HG03457 (cell line): Measurements from ENCODE around the gene AHDC1.
A peak's percentile ranks its signal among the peaks of the same experiment; 100 is the strongest.

Experiments used
- ATAC-seq: cut with Tn5 transposase; IDR thresholded peaks from one replicate; pipeline ENCODE4 v1.9.1; 2021; ENCODE audit warnings: moderate number of reproducible peaks; ENCODE audit not compliant: unreplicated experiment

AHDC1 gene

DNA sequence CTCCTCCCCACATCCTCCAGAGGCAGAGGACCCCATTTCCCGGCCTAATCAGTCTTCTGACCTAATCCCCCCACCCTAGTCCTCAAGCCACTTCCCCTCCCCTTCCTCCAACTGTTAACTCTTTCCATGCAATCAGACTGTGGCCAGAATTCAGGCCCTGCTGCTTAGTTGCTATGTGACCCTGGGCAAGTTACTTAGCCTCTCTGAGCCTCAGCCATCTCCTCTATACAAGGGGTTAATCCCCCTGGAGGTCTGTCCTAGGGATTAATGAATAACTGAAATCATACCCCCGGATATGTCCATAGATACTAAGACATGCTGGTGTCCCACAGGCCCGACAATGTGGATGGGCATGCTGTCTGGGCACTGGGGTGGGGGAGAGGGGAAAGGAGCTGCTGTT lies 18.3 kb downstream of the AHDC1 start:
- no peak for ATAC-seq

DNA sequence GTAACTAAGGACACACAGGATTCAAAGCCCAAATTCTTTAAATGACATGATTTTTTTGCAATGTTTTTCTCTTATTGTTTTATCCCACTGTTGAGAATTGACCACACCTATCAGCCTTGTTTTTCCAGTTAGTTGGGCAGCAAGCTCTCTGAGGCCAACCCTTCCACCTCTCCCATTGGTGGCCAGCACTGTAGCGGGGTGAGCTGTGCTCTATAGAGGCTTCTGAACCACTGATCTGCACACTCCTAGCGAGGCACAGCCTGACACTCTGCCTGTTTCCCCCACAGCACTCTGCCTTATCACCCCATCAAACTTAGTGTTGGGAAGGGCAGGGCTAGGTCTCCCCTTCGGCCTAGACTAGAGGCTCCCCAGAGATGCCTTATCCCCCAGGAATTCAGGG lies 19.5 kb downstream of the AHDC1 start:
- ATAC-seq, result no peak

DNA sequence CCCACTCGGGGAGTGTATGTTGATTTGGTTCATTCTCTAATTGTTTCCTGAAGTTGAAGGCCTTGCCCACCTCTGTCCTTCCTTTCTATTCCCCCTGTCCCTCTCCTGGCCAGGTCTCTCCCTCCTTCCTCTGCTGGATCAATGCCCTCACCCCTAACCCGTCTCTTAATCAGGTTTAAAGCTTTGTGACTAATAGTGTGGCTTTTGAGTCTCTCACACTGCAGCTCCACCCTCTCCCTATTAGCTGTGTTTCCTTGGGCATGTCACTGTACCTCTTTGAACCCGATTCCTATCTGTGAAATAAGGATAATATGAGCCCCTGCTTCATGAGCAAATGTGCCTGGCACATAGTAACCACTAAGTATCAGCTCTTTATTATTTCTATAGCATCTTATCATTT lies 20.5 kb downstream of the AHDC1 start:
- no peak for ATAC-seq

DNA sequence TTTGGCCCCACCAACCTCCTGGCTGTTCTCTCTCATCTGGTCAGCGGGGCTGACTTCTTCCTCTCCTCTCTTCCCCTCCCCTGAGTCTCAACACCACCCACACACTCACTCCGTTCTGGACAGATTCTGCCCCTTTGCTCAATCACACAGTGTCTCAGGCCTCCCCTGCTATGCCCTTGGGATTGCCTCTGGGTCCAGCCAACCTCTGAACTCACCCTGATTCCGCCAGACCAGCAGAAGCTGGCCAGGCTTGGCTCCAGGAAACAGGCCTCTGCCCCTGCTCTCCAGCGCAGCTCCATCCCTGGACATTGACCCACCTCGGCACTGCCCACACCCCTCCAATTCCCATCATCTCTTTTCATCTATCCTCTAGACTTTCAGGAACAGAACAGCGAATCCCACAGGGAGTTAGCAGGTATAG lies 22.1 kb downstream of the AHDC1 start:
- ATAC-seq, result no peak

DNA sequence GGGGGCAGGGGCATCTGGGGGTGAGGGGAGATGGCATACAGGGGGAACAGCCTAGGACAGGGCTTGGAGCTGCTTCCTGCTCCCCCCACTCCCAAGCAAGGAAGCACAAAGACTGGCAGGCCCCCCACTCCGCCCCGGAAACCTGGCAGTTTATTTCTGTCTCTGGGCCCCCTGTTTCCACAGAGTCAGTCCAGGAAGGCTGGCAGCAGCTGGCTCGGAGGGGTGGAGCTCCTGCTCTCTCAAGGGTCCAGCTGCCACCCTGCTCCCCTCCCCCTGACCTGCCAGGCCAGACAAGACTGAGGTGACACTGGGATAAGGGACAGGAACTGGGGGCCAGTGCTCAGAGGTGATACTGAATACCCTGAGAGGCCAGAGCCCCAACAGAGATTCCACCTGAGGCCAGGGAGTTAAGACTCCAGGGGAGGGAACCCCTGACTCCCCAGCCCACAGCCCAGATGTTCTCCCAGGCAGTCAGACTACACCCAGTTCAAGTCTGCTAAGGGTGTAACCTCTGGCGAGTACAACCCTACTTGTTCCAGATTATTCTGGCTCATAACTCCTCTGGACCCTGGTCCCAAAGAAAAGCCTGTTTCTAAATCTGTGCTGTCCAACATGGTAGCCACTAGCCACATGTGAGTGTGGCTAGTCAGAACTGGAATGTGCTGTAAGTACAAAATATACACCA lies 26.3 kb downstream of the AHDC1 start:
- ATAC-seq, result no peak

DNA sequence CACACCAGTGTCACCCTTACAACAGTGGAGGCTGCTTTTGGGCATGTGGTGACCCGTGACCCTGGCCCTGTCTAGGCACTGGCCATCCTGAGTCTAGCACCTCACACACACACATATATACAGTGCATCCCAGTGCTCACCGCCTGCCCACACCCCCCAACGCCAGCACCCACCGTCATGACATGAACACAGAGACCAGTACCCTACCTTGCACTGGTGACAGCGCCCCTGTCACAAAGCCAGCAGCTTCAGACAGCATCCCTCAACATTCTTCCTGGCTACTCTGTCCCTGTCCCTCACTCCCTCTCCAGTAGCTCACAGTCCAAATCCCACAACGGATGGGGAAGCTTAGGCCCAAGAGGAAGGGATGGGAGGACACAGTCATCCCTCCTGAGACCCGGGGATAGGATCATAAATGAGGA lies 27.1 kb downstream of the AHDC1 start:
- no peak for ATAC-seq

DNA sequence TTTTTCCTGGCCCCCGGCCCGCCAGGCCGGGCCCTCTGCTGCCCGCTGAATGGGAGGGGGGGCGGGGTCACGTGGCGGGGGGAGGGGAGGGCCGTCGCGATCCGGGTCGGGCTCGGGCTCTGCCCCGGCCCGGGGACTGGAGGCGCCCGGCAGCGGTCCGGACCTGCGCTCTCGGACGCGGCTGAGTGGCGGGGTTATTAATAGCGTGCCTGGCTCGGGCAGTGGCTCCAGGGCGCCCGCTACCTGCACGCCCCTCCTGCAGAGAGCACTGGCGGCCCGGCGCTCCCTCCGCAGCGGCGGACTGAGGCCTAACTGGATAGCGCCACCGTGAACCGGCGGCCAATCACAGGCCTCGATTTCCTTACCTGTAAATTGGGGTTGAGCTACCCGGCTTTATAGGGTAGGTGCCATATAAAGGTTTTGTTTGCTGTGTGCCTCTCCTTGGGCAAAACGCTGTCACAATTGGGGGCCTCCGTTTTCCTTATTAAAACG lies 28.1 kb downstream of the AHDC1 start:
- ATAC-seq, result no peak

DNA sequence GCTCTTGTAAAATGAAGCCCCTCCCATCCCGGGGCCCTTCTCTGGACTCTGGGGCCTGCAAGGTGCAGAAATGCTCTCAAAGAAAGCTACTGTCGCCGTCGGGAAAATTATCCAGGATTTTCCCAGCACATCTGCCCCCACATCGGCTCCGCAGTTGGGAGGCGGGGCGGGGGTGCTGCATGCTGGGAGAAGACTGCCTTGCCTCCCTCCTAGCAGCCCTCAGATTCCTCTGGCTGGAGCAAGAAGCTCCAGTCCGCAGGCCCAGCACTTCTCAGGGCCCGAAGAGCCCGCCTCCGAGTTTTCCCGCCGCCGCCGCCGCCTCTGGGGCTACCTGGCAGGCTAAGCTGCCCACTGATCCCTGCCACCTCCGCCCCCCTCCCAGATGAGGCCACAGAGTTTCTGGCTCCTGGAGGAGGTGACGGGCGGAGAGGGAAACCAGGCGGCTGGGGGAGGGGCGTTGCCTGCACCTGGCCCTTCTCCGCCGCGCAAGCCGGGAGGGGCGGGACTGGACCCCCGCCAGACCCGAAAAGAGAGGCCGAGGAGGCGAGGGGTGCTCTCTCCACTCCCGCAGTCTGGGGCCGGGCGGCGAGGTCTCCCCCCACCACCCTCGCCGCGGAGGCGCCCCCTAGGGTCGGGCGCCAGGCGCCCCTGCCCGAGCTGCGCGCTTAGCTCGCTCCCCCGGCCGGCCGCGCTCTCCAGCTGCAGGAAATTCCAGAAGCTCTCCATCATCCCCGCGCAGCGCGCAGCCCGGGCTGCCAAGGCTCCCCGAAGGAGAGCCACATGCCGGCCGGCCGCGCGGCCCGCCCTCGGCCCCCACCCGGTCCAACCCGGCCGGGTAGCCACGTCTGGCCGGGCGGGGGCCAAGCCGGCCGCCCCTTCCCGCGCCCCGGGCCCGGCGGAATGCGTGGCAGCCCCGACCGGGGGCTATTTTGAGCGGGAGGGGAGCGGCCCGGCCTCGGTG lies 28.8 kb downstream of the AHDC1 start:
- no peak for ATAC-seq

DNA sequence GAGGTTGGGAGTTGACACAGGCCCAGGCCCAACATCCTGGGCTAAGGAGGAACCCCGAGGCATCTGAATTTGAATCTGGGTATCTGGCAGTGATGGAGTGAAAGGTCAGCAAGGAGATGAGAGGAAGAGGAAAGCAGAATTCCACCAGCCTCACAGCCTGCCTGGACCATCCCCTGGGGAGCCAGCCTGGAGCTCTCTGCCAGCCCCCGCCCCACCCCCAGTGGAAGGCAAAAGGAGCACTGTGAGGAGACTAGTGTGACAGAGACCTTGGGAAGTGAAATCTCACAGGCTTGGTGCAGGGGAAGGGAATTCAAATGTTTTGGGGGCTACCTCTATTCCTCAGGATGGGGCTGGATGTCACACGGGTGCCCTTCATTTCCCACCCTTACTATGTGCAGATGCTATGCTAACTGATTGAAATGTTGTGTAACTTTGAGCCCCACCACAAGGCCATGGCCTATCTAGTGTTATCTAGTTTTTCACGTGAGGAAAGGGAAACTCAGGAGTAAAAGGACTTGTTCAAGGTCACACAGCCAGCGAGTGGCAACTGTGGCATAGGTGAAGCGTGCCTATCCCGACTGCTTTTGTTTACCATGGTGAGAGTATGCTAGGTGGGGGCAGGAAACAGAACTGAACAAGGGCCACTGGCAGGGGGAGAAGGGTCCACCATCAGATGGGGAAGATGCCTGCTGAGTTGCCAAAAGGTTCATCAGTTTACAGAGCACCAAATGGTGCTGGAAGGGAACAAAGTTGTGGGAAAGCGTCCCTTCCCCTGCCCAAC lies 29.8 kb downstream of the AHDC1 start:
- no peak for ATAC-seq

DNA sequence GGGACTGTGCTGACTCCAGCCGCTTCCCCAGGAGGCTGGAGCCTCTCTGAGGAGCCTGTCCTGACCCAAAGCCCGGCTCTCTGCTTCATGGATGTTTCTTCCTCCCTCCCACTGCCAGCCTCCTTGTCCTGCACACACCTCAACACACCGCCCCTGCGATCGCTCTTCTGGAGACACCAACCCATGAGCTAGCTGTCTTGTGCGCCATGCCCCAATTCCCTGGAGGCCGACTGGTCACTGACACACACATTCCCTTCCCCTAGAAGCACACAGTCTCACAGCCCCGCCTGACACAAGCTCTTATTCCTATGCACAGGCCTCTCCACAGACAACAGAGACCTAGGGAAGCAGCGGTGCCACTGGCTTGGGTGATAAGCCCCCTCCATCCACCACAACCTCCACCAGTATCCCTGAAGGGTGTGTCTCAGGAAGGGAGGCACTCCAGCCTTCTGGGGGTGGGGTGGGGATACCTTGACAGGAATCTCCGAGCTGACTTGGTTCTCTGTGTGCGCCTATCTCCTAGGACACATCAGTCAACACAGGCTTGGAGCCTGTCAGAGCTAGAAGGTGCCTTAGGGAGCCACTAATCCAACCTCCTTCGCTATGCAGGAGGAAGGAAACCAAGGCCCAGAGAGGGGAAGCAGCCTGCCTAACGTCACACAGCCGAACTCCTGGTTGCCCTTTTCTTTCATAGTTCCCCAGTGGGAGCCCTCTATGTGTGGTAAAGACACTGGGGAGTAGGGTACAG lies 31.1 kb downstream of the AHDC1 start:
- no peak for ATAC-seq

DNA sequence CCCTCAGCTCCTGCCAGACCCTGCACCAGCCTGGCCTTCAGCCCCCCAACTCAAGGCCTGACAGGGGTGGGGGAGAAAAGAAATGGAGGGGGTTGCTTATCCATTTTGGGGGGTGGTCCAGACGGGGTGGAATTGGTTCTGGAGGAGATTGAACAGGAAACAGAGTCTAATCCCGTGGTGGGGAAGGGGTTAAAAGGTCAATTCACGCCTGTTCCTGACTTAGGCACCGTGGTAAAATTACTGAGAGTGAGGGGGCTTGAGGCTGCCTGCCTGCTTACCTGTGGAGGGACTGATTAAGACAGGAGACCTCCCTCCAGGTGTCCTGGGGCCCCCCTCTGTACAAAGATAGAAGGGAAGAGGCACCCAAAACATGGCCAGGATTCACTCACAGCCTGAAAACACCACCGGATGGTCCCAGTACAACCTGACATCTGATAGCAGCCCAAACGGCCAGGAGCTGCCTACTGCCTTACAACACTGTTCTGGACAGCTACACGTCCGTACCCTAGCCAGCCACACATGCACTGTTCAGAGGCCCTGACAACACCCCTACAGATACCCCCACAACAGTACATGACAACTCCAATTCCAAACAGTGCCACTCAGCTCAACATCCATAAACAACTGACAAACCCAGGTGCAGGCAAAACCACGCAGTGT lies 31.8 kb downstream of the AHDC1 start:
- ATAC-seq, result no peak

DNA sequence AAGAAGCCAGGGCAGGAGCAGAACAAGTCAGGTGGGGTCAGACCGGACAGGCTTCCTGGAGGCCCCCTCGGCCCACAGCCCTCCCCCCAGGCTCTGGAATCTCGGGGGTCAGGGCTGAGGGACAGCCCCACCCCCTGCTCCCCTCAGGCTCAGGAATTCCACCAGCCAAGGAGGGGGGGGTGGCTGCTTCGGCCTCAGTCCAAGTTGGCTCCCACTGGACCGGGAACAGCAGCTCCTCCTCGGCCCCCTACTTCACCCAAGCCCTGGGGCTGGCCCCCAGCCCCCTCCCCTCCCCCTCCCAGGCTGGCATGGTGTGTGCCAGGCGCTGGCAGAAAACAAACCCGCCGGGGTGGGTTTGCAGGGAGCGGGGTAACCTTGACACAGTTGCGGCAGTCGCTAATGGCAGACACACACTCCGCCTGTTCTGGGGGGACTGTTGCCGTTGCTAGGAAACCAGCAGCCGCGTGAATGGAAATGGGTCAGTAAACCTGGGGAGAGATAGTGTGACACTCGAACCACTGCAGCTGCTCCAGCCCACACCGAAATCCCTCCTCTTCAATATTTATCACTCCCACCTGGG lies 32.4 kb downstream of the AHDC1 start:
- ATAC-seq, result no peak

DNA sequence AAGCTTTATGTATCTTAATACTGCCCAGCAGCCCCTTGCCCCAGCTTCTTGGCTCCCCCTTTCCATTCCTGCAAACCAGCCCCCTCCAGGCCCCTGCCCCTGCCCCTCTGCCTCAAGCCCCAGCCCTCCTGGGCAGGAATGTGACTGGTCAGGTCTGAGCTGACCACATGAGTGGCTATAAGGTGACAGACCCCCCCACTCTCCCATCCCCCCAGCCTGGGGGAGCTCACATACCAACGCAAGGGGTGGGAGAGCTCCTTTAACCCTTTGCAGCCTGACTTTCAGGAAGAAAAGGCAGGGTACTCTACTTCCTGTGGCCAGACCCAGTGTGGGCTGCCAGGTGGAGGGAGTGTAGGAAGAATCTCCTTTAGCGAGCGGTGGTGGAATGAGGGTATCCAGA lies 33.2 kb downstream of the AHDC1 start:
- no peak for ATAC-seq

DNA sequence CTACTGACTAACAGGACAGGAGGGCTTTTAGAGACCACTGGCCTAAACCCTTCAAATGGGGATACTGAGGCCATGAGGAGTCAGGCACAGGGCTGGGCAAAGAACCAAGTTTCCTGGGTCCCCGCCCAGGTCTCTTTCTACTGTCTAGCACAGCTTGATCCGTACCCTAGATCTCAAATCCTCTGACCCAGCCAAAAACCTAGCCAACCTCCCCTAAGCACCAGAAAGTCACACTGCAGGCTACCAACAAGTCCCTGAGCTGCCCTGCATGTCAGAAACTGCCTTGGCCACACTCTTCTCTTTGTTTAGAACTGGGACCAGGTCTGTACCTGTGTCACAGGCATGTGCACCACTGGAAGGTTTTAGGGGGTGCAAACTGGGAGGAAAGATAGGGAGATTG lies 33.6 kb downstream of the AHDC1 start:
- ATAC-seq, result no peak

DNA sequence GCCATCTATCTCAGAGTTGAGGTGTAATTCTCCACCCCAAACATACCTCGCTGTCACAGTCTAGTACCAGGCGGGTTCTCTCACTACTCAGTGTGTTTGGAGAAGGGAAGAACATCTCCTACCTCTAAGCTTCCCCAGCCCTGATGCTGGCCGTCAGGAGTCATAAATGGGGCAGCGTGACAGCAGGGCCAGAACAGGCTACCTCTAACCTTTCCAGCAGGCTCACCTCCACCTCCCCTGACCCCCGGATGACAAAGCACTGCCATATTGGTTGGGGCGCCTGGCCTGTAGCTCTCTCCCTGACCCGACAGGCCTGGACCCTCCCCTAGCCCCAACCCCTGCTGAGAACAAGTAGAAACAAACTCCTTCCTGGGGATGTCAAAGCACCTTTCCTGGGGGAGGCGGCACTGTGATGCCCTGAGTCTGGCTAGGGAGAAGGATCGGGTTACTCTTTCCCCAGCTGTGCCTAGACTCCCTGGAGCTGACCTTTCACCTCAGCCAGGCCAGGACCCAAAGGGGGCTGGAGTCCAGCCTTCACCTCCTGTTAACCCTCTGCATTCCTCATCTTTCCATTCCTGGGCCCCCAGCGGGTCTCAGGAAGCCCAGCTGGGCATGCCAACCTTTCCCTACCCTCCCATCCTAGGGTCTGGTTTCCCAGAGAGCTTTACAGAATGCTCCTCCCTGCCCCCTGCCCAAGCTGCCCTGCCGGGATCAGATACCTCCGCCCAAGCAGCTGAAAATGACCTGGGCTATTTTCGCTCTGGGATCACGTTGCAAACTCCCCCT lies 34.2 kb downstream of the AHDC1 start:
- no peak for ATAC-seq

DNA sequence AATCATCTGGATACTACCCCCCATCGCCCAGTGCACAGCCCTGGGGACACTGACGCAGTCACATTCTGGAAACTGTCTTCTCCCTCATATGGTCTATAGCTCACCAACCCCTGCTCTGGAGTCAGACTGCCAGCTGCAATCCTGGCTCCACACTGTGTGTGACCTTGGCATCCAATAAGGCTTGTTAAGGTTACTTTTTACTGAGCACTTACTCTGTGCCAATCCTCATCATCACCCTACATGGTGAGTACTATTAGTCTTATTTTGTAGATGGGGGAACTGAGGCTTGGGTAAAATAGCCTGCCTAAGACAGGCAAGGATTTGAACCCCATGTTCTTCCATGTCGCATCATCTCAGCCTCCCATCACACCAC lies 34.9 kb downstream of the AHDC1 start:
- ATAC-seq, result no peak

DNA sequence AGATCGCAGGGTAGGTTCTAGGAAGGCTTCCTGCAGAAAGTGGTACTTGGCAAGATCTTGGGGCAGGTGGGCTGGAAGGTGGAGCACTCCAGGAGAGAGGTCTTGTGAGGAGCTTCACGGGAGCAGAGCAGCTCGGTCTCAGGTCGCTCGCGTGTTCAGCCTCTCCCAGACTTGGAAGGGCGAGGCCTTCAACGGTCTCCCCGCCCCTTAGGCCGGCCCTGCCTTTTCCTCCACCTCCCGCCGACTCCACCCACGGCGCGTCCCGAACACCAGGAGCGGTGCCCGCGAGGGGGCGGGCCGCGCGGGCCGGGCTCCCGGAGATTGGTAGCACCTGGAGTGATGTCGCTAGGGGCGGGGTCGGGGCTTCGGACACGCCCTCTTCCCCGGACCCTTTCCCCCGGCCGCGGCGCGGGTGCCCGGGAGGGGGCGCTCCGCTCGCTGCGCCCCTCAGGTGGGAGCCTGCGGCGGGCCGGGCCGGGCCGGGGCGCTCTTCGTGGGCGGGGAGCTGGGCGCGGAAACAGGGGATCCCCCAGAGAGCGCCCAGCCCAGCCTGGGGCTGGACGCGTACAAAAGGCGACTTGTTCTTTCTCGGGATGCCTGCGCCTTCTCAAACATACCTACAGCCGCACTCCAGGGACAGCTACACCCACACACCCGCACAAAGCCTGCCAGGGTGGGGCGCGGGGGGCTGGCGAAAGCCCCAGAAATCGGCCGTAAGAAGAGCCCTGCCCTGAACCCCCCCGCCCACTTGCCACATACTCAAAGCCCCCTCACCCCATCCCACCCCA lies 35.5 kb downstream of the AHDC1 start:
- peak; percentile 74 for ATAC-seq

DNA sequence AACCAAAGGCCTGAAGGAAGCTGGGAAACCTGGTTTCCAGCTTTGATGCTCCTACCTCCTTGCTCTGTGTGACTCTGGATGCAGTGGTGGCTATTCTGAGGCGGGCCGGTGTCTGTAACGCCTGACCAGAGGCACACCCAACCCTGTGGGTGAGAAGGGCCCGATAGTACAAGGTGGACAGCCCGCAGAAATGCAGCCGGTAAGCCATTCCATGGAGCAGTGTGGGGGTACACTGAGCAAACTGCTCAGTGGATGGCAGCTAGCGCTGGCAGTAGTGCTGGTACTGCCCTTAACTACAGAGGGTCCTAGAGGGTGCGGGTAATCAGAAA lies 36.0 kb downstream of the AHDC1 start:
- no peak for ATAC-seq
